HG03521 (cell line): ENCODE results near the gene SLC15A3.

Source experiments
- ATAC-seq: cut with Tn5 transposase; IDR thresholded peaks from one replicate; pipeline ENCODE4 v1.9.1; 2021; ENCODE audit warnings: mild to moderate bottlenecking, moderate library complexity; ENCODE audit not compliant: unreplicated experiment

Gene SLC15A3

GRCh38 chr11:60947700-60948099 is 4.3 kb downstream of the SLC15A3 start:
- ATAC-seq, result no peak

- no peak for ATAC-seq
Observed at GRCh38 chr11:60946601-60947264, 5.2 kb downstream of the SLC15A3 start.

DNA sequence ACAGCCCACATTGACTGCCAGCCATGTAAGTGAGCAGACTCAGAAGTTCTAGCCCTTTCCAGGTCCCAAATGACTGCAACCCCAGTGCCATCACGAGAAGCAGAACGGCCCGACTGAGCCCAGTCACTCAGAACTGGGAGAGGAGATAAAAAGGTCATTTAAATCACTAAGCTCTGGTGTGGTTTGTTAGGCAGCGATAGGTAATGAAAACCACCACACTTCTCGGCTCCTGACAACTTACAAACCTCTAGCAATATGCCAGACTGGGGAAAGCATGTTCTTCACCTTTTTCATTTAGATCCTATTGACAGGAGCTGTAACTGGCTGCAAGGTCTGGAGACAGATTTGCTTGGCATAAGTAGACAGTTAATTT is 6.7 kb downstream of the SLC15A3 start:
- no peak for ATAC-seq

- no peak for ATAC-seq
Observed at GRCh38 chr11:60944490-60945294, 7.3 kb downstream of the SLC15A3 start.

GRCh38 chr11:60942970-60943565 is 8.9 kb downstream of the SLC15A3 start:
- no peak for ATAC-seq

DNA sequence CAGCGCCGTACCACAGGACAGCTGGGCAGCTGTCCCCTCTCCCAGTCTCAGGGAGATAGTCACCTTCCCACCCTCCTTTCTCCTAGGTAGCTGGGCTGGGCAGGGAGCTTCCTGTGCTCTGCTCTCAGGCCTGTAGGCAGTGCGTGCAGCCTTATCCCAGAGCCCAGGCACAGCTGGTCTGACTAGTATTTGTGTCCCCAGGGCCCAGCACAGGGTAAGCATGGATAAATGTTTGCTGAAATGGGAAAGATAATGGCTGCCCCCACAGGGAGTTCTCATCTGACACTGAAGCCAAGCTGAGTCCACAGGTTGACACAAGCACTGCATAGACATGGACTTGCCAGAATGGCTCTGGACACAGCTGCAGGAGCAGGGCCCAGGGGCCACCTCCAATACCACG is 9.8 kb downstream of the SLC15A3 start:
- no peak for ATAC-seq

DNA sequence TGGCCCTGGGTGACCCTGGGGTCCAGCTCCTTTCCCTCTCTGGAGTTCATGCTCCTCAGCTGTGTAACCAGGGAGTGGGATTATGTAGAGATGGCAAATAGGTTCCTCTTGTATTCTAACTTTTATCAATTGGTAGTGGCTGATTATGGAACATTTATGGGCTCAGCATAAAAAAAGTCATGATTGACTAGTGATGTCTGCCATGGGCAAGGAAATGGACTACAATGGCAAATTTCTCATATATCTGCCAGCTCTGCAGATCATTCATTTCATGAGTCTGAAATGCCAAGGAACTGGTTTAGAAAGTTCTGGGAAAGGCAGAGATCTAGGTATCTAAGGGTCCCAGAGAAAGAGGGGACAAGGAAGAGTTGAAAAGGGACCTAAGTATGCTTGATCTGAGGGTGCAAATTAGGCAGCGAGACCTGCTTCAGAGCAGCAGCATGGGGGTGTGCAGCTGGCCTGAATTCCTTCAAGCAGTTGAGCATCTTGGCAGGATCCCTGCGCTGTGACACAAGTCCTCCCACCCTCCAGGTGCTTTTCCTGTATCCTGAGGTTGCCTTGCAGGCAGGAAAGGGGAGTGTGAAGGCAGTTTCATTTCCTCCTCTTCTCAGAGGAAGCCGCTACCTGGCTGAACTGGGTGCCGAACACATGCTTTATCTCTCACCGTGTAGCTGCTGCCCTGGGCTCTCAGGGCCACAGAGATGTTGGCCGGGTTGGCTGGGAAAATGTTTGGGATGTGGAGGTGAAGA is 10.4 kb downstream of the SLC15A3 start:
- no peak for ATAC-seq

- no peak for ATAC-seq
Observed at GRCh38 chr11:60939855-60940254, 12.1 kb downstream of the SLC15A3 start.

GRCh38 chr11:60939301-60939700 is 12.7 kb downstream of the SLC15A3 start:
- no peak for ATAC-seq

DNA sequence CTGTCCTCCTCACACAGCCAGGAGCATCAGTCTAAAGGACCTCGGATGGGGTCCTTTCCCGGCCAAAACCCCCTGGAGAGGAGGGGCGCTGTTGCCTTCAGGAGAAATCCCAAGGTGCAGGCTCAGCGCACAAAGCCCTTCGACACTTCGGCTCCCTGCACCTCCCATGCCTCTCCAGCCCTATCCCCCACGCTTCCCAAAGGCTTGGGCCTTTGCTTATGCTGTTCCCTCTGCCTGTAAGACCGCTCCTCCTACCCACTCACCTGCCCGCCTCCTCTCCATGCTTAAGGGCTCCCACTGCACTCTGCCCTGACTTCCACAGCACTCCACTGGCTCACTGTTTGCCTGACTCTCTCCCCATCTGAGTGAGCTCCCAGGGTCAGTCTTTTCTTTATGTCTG is 13.5 kb downstream of the SLC15A3 start:
- no peak for ATAC-seq

DNA sequence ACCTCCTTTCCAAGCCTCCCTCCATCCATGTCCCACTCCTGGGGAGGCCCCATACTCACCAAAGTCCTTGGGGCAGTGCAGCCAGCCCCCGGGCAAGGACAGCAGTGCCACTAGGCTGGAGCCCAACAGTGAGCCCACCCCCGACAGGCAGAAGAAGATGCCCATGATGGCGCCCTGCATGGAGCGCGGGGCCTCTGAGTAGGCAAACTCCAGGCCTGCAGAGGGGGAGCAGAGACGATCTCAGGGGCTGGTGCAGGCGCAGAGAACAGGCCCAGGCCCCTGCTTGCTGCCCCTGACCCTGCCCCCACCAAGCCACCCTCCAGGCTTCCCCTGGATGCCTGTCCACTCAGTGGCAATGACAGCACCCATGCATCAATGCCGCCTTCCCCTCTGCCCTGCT is 14.2 kb downstream of the SLC15A3 start:
- no peak for ATAC-seq

GRCh38 chr11:60937144-60937527 is 14.8 kb downstream of the SLC15A3 start:
- no peak for ATAC-seq

DNA sequence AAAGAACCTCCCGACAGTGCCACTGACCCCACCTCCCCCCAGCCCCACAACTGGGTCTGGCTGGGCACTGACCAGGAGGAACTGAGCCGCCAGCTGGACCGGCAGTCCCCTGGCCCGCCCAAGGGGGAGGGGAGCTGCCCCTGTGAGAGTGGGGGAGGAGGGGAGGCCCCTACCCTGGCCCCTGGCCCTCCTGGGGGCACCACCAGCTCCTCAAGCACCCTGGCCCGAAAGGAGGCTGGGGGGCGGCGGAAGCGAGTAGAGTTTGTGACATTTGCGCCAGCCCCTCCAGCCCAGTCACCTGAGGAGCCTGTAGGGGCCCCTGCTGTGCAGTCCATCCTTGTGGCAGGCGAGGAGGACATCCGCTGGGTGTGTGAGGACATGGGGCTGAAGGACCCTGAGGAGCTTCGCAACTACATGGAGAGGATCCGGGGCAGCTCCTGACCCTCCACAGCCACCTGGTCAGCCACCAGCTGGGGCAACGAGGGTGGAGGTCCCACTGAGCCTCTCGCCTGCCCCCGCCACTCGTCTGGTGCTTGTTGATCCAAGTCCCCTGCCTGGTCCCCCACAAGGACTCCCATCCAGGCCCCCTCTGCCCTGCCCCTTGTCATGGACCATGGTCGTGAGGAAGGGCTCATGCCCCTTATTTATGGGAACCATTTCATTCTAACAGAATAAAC is 15.4 kb downstream of the SLC15A3 start:
- no peak for ATAC-seq

GRCh38 chr11:60935676-60936442 is 16.1 kb downstream of the SLC15A3 start:
- ATAC-seq, result no peak

DNA sequence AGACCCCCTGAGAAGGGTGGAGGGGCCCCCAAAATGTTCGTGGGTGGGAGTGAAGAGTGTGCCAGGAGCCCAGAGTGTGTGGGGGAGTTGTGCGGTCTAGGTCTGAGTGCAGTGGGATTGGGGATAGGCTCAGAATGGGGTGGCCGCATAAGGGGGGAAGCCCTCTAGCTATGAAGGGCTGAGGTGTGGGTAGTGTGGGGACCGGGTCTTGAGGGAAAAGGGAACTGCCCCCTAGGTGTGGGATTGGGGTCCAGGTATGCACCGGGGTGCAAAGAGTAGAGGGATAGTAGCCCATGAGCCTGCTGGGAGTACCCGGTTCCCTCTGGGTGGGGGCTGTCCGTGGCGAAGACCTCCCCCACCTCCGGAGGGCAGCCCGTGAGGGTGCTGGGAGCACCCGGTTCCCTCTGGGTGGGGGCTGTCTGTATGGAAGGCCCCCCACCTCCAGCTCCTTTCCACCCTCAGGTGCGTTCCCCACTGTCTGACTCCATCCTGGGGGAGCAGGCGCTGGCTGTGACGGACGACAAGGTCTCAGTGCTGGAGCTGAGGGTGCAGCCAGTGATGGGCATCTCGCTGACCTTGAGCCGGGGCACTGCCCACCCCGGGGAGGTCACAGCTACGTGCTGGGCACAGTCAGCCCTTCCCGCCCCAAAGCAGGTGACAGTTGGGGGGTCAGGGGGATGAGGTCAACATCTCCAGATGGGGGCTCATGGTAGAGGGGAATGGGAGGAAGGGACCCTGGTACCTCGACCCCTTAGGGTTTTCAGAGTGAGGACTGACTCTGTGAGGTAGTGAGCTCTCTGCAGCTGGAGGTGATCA is 17.0 kb downstream of the SLC15A3 start:
- ATAC-seq, result no peak

GRCh38 chr11:60934124-60934789 is 17.7 kb downstream of the SLC15A3 start:
- ATAC-seq, result no peak

DNA sequence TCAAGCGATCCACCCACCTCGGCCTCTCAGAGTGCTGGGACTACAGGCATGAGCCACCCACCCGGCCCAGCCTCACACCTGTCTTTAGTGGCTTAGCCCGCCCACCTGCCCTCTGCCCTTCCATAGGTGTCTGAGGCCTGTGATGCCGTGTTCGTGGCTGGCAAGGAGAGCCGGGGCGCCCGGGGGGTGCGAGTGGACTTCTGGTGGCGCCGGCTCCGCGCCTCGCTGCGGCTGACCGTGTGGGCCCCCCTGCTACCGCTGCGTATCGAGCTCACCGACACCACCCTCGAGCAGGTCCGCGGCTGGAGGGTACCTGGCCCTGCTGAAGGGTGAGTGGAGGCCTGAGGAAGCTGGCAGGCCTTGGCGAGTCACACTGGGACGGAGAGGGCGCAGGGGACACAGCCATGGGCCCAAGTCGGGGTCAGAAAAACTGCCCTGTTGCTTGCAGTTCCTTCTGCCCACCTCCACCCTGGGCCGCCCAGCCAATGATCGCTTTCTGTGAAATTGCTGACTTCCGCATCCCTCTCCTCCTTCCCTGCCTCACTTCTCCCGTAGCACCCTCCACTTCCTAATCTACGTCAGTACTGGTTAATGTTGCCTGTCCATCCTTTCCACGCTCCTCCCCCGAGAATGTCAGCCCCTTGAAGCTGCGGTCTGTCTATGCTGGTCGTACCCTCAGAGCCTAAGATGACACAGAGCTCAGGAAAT is 18.4 kb downstream of the SLC15A3 start:
- no peak for ATAC-seq
